K562 (cell line): ENCODE data around the gene TMEM252. TPM values are rescaled to one million over a fixed set of nuclear protein-coding genes. Genes with fewer than 3 reads are reported as not detected.
A peak's percentile ranks its signal among the peaks of the same experiment; 100 is the strongest.

ENCODE experiments used
- CC2D1A ChIP-seq: fragments of 450-650 bp; IDR thresholded peaks from 2 replicates; pipeline ENCODE4 v1.6.1; 2017; ENCODE audit warnings: mild to moderate bottlenecking
- CHD1 ChIP-seq: fragments of 200-600 bp; sonication (generic); IDR thresholded peaks from one replicate; pipeline ENCODE4 v1.6.1; 2012; ENCODE audit warnings: mild to moderate bottlenecking, moderate library complexity, low read length, inconsistent platforms
- FOS ChIP-seq: IDR thresholded peaks from 3 replicates; pipeline ENCODE4 v1.6.1; 2011; ENCODE audit not compliant: insufficient read length; ENCODE audit errors: extremely low read depth
- KLF16 ChIP-seq: IDR thresholded peaks from 2 replicates; pipeline ENCODE4 v1.6.1; 2016; ENCODE audit warnings: antibody characterized with exemption
- MXI1 ChIP-seq: IDR thresholded peaks from 2 replicates; pipeline ENCODE4 v1.6.1; 2011; ENCODE audit warnings: low read depth, mild to moderate bottlenecking, improper control_type of control experiment, low read length
- MYC ChIP-seq, 2 experiments: fragments of 250-450 bp in 1 of 2; sonication (Bioruptor Pico) in 1 of 2; IDR thresholded peaks; 2 replicates each; pipeline versions ENCODE4 v1.5.1 to v1.6.1; 2012 to 2021; ENCODE audit warnings: low read depth in 2 of 2, borderline replicate concordance in 1 of 2, improper control_type of control experiment in 1 of 2, low read length in 1 of 2, mild to moderate bottlenecking in 1 of 2, moderate library complexity in 1 of 2
- RB1 ChIP-seq: fragments of 450-650 bp; IDR thresholded peaks from 2 replicates; pipeline ENCODE4 v1.6.1; 2017; ENCODE audit warnings: low read depth, mild to moderate bottlenecking
- RBM17 ChIP-seq: fragments of 200-400 bp; formaldehyde crosslinking; IDR thresholded peaks from 2 replicates; pipeline ENCODE4 v1.6.1; 2017; ENCODE audit warnings: low read depth, mild to moderate bottlenecking, low read length, borderline replicate concordance
- TSHZ1 ChIP-seq: fragments of 250-450 bp; sonication (Bioruptor Pico); IDR thresholded peaks from 2 replicates; pipeline ENCODE4 v1.4.0; 2020; ENCODE audit warnings: mild to moderate bottlenecking, moderate library complexity
- ZNF232 ChIP-seq: sonication (generic); formaldehyde crosslinking; IDR thresholded peaks from 2 replicates; pipeline ENCODE4 v1.8.0; 2022; ENCODE audit warnings: mild to moderate bottlenecking, missing genetic modification reagents
- polyA plus RNA-seq, 8 experiments: library from polyadenylated mRNA; depleted of rRNA in 4 of 8; stranded (reverse) in 5 of 8; unstranded in 3 of 8; fragments of >200 nt; fragmentation: Nextera tagmentation in 2 of 8; fragmentation: Illumina TruSeq in 1 of 8; extraction: Ambion mirVana in 2 of 8; extraction: Trizol in 1 of 8; gene quantifications; 2 replicates each; pipeline versions ENCODE4 v1.2.1 to v1.2.3, GENCODE V29; 2011 to 2014; ENCODE audit warnings: inconsistent platforms in 1 of 8, missing spikeins in 1 of 8
- total RNA-seq, 7 experiments: library from RNA; depleted of rRNA in 6 of 7; stranded (reverse); fragments of >200 nt in 6 of 7; fragmentation: Illumina TruSeq in 2 of 7; extraction: Trizol in 2 of 7; gene quantifications; 2 replicates each; pipeline versions ENCODE4 v1.2.1 to v1.2.3, GENCODE V29; 2011 to 2021; ENCODE audit warnings: low replicate concordance in 1 of 7
- TF ChIP-seq, protein P1 (sequence below): fragments of 150-350 bp; IDR thresholded peaks from 2 replicates; pipeline ENCODE4 v1.6.1; 2014; ENCODE audit warnings: low read depth, mild to moderate bottlenecking, low read length, borderline replicate concordance
- TF ChIP-seq, protein P2 (sequence below): fragments of 200-400 bp; formaldehyde crosslinking; IDR thresholded peaks from 2 replicates; pipeline ENCODE4 v1.6.1; 2017; ENCODE audit warnings: mild to moderate bottlenecking, low read depth, low read length, moderate library complexity
- TF ChIP-seq, protein P3 (sequence below): sonication (generic); formaldehyde crosslinking; IDR thresholded peaks from 2 replicates; pipeline ENCODE4 v1.9.0; 2022; ENCODE audit warnings: mild to moderate bottlenecking, missing genetic modification reagents
- TF ChIP-seq, protein P4 (sequence below): sonication (generic); formaldehyde crosslinking; IDR thresholded peaks from 2 replicates; pipeline ENCODE4 v1.8.0; 2022; ENCODE audit warnings: missing genetic modification reagents, mild to moderate bottlenecking, moderate library complexity, borderline replicate concordance

TMEM252 gene
- total and polyA plus RNA-seq, 9 of the 15 experiments (the other 6 are each of a cell fraction or from before 2014, with no cell fraction given): not detected

DNA sequence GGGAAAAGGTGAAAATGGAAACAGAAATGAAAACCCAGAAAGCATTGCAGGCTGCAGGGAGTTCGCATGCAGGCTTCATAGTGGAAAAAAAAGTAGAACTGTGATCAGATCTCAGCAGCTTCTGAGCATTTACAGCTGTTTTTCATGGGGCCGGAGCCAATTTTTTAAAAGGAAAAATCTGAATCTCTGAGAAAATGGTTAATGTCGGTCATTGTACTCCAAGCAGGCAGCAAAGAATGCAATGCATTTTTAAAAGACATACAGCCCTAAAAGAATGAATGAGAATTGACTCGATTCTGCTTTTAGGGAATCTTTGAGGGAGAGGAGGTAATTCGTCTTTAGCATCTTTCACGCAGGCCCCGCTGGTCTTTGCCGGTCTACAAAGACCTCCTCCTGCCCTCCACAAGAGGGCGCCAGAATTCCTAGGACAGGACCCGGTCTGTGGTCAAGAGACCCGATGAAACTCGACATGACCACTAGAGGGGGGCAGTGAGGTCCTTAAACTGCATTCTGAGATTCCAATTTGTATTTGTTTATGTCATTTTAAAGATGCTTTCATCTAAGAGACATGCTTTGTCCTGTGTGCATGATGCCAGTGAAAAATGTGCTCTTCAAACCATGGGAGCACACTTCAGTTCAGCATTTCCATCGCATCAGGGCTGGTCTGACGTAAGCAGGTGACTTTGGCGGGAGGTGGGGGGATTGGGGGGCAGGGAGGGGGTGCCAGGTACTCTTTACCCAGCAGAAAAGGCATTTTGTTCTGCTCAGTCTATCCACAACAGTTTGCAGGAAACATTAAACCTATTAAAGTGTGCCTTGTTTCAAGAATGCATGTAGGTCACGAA is 43.7 kb upstream of the TMEM252 start (continued):
- TF ChIP-seq, protein P1, sequence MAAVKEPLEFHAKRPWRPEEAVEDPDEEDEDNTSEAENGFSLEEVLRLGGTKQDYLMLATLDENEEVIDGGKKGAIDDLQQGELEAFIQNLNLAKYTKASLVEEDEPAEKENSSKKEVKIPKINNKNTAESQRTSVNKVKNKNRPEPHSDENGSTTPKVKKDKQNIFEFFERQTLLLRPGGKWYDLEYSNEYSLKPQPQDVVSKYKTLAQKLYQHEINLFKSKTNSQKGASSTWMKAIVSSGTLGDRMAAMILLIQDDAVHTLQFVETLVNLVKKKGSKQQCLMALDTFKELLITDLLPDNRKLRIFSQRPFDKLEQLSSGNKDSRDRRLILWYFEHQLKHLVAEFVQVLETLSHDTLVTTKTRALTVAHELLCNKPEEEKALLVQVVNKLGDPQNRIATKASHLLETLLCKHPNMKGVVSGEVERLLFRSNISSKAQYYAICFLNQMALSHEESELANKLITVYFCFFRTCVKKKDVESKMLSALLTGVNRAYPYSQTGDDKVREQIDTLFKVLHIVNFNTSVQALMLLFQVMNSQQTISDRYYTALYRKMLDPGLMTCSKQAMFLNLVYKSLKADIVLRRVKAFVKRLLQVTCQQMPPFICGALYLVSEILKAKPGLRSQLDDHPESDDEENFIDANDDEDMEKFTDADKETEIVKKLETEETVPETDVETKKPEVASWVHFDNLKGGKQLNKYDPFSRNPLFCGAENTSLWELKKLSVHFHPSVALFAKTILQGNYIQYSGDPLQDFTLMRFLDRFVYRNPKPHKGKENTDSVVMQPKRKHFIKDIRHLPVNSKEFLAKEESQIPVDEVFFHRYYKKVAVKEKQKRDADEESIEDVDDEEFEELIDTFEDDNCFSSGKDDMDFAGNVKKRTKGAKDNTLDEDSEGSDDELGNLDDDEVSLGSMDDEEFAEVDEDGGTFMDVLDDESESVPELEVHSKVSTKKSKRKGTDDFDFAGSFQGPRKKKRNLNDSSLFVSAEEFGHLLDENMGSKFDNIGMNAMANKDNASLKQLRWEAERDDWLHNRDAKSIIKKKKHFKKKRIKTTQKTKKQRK: no peak
- TF ChIP-seq FOS: no peak
- no peak for TF ChIP-seq MXI1
- no peak for TF ChIP-seq ZNF232 (CRISPR knock-in tag)
- 0 out of 2 replicates have a peak, but pooled peaks have one; percentile 44 for TF ChIP-seq KLF16
- TF ChIP-seq RB1: peak; percentile 47; the same call in 1 of the 2 replicates
- TF ChIP-seq MYC (IDR thresholded peaks at IDR 0.05; ENCODE audit: low read depth, low read length): no peak
- no peak for TF ChIP-seq MYC (CRISPR knock-in tag; IDR thresholded peaks at IDR 0.05; ENCODE audit: borderline replicate concordance, low read depth)
- peak; percentile 71 for TF ChIP-seq CC2D1A
- TF ChIP-seq CHD1: no peak
- TF ChIP-seq, protein P2, sequence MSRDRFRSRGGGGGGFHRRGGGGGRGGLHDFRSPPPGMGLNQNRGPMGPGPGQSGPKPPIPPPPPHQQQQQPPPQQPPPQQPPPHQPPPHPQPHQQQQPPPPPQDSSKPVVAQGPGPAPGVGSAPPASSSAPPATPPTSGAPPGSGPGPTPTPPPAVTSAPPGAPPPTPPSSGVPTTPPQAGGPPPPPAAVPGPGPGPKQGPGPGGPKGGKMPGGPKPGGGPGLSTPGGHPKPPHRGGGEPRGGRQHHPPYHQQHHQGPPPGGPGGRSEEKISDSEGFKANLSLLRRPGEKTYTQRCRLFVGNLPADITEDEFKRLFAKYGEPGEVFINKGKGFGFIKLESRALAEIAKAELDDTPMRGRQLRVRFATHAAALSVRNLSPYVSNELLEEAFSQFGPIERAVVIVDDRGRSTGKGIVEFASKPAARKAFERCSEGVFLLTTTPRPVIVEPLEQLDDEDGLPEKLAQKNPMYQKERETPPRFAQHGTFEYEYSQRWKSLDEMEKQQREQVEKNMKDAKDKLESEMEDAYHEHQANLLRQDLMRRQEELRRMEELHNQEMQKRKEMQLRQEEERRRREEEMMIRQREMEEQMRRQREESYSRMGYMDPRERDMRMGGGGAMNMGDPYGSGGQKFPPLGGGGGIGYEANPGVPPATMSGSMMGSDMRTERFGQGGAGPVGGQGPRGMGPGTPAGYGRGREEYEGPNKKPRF: no peak
- no peak for TF ChIP-seq RBM17
- TF ChIP-seq, protein P3, sequence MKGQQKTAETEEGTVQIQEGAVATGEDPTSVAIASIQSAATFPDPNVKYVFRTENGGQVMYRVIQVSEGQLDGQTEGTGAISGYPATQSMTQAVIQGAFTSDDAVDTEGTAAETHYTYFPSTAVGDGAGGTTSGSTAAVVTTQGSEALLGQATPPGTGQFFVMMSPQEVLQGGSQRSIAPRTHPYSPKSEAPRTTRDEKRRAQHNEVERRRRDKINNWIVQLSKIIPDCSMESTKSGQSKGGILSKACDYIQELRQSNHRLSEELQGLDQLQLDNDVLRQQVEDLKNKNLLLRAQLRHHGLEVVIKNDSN: no peak
- TF ChIP-seq TSHZ1 (CRISPR knock-in tag): no peak
- TF ChIP-seq, protein P4, sequence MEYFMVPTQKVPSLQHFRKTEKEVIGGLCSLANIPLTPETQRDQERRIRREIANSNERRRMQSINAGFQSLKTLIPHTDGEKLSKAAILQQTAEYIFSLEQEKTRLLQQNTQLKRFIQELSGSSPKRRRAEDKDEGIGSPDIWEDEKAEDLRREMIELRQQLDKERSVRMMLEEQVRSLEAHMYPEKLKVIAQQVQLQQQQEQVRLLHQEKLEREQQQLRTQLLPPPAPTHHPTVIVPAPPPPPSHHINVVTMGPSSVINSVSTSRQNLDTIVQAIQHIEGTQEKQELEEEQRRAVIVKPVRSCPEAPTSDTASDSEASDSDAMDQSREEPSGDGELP (CRISPR knock-in tag): peak; percentile 39; the same call in 1 of the 2 replicates
